DOHH2 (cell line): ENCODE data around the gene MYORG.

ENCODE experiments used
- CTCF ChIP-seq: fragments of 200-600 bp; sonication (generic); IDR thresholded peaks from one replicate; pipeline ENCODE4 v1.5.1; 2014; ENCODE audit warnings: antibody characterized with exemption, mild to moderate bottlenecking, low read depth, low read length; ENCODE audit not compliant: poor library complexity, severe bottlenecking
- EZH2phosphoT487 ChIP-seq: fragments of 200-600 bp; sonication (generic); IDR thresholded peaks from 2 replicates; pipeline ENCODE4 v1.6.1; 2017; ENCODE audit warnings: borderline replicate concordance, mild to moderate bottlenecking, antibody characterized with exemption, low read length, moderate library complexity, mixed read lengths

- TF ChIP-seq CTCF (no peak), EZH2phosphoT487 (no peak)
These were observed 41.0 kb upstream of the MYORG start for GRCh38 chr9:34417734-34418133.
